Neural progenitor cell (in vitro differentiated cells): ENCODE results near the gene PUM1. TPM values are rescaled to one million over a fixed set of nuclear protein-coding genes. Genes with fewer than 3 reads are reported as not detected.

Experiments used
- DNase-seq: peaks from one replicate; pipeline ENCODE4 v3.0.0-alpha.2; 2016; ENCODE audit warnings: low spot score
- H2AFZ ChIP-seq: fragments of 200-600 bp; sonication (generic); replicated peaks from 2 replicates; pipeline ENCODE4 v1.6.1; 2016; ENCODE audit warnings: antibody characterized with exemption
- H3F3A ChIP-seq: fragments of 200-600 bp; sonication (generic); 2 replicates; pipeline ENCODE4 v1.6.1; 2016; ENCODE audit warnings: antibody characterized with exemption, low read depth
- H3K27ac ChIP-seq: fragments of 200-600 bp; sonication (generic); 2 replicates; pipeline ENCODE4 v1.5.1; 2016; ENCODE audit warnings: mild to moderate bottlenecking
- H3K27me3 ChIP-seq: fragments of 200-600 bp; sonication (generic); 2 replicates; pipeline ENCODE4 v1.6.1; 2016; ENCODE audit warnings: mild to moderate bottlenecking, moderate library complexity
- H3K36me3 ChIP-seq: fragments of 200-600 bp; sonication (generic); 2 replicates; pipeline ENCODE4 v1.5.1; 2016
- H3K4me1 ChIP-seq: fragments of 200-600 bp; sonication (generic); 2 replicates; pipeline ENCODE4 v1.6.1; 2016; ENCODE audit warnings: mixed run types
- H3K4me2 ChIP-seq: fragments of 200-600 bp; sonication (generic); 2 replicates; pipeline ENCODE4 v1.6.1; 2016
- H3K4me3 ChIP-seq: fragments of 200-600 bp; sonication (generic); 2 replicates; pipeline ENCODE4 v1.5.1; 2016
- H3K79me2 ChIP-seq: fragments of 200-600 bp; sonication (generic); 2 replicates; pipeline ENCODE4 v1.6.1; 2016; ENCODE audit warnings: low read depth
- H3K9ac ChIP-seq: fragments of 200-600 bp; sonication (generic); 2 replicates; pipeline ENCODE4 v1.6.1; 2016
- H3K9me3 ChIP-seq: fragments of 200-600 bp; sonication (generic); 2 replicates; pipeline ENCODE4 v1.5.1; 2016; ENCODE audit warnings: low read depth
- H4K20me1 ChIP-seq: fragments of 200-600 bp; sonication (generic); 2 replicates; pipeline ENCODE4 v1.6.1; 2016; ENCODE audit warnings: low read depth
- H3K27ac Mint-ChIP-seq: 3 replicates; pipeline ENCODE4 v1.8.0; 2021; ENCODE audit warnings: mixed read lengths
- H3K27me3 Mint-ChIP-seq: 2 replicates; pipeline ENCODE4 v1.8.0; 2022; ENCODE audit warnings: low read depth, mild to moderate bottlenecking, inconsistent platforms, moderate library complexity, mixed read lengths; ENCODE audit not compliant: insufficient read depth
- H3K36me3 Mint-ChIP-seq: 3 replicates; pipeline ENCODE4 v1.8.0; 2021; ENCODE audit warnings: mixed read lengths
- H3K4me1 Mint-ChIP-seq: 3 replicates; pipeline ENCODE4 v1.8.0; 2021; ENCODE audit warnings: mixed read lengths
- H3K4me3 Mint-ChIP-seq: 3 replicates; pipeline ENCODE4 v1.8.0; 2021; ENCODE audit warnings: mild to moderate bottlenecking, moderate library complexity, mixed read lengths
- H3K9me3 Mint-ChIP-seq: 3 replicates; pipeline ENCODE4 v1.8.0; 2020; ENCODE audit warnings: mixed read lengths
- EZH2 ChIP-seq: fragments of 200-600 bp; sonication (generic); IDR thresholded peaks from 2 replicates; pipeline ENCODE4 v1.6.1; 2017; ENCODE audit warnings: antibody characterized with exemption, mild to moderate bottlenecking, moderate library complexity
- EZH2phosphoT487 ChIP-seq: fragments of 200-600 bp; sonication (generic); IDR thresholded peaks from 2 replicates; pipeline ENCODE4 v1.6.1; 2017; ENCODE audit warnings: antibody characterized with exemption
- total RNA-seq: library from RNA; depleted of rRNA; stranded (reverse); fragments of >200 nt; gene quantifications from 2 replicates; pipeline ENCODE4 v1.2.3, GENCODE V29; 2015; ENCODE audit warnings: low replicate concordance
- TF ChIP-seq, protein P1 (sequence below): fragments of 200-600 bp; sonication (generic); IDR thresholded peaks from 2 replicates; pipeline ENCODE4 v1.5.1; 2017; ENCODE audit warnings: antibody characterized with exemption, mild to moderate bottlenecking

Gene PUM1
- total RNA-seq, 1 donor from 2014 or later: 130 TPM

DNA sequence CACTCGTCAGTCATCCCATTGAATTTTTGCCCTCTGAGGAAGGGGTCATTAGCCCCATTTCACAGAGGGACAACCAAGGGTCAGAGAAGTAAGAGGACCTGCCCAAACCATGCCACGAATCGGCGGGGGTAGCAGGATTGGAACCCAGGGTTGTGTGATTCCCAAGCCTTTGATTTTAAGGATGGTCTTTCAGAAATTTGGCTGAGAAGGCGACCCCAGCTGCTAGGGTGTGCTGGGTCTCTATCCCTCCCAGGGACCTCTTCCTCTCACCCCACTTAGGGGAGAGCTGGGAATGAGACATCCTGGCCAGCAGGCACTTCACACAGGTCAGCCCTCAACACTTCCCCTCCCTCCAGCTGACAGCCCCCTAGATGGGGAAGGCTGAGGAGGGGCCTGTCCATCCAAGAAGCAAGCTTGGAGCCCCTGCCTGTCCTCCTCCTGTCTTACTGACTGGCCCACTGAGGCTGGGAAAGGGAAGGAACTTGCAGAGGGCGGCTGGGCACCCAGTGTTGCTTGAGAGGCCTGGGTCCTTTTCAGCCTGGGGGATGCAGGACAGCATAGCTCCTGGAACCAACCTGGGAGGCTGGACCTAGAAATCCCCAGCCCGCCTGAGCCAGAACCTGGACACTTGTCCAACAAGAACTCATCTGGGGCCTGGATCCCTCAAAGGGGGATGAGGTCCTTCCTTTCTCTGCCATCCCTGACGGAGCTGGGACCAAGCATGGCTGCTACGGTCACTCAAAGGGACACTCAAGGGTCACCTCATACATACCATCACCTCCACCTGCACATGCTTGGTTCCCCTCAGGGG lies 158.7 kb downstream of the PUM1 start:
- peaks cover 40% of the 10 kb centered on the region for H3K4me1 ChIP-seq
- H3K4me3 ChIP-seq: peak overlapping the region; percentile 85
- H3K79me2 ChIP-seq: peaks cover 41% of the 10 kb centered on the region
- Mint-ChIP-seq H3K4me3 (peak overlapping the region; percentile 97), H3K9me3 (no peaks in the 10 kb centered on the region), H3K36me3 (no peaks in the 10 kb centered on the region), H3K27me3 (peaks cover 24% of the 10 kb centered on the region), H3K4me1 (peaks cover 61% of the 10 kb centered on the region), H3K27ac (peak overlapping the region; percentile 93)
- no peaks in the 10 kb centered on the region for H3K36me3 ChIP-seq
- H3K4me2 ChIP-seq: peak overlapping the region; percentile 99
- TF ChIP-seq EZH2phosphoT487: no peak
- TF ChIP-seq, protein P1, sequence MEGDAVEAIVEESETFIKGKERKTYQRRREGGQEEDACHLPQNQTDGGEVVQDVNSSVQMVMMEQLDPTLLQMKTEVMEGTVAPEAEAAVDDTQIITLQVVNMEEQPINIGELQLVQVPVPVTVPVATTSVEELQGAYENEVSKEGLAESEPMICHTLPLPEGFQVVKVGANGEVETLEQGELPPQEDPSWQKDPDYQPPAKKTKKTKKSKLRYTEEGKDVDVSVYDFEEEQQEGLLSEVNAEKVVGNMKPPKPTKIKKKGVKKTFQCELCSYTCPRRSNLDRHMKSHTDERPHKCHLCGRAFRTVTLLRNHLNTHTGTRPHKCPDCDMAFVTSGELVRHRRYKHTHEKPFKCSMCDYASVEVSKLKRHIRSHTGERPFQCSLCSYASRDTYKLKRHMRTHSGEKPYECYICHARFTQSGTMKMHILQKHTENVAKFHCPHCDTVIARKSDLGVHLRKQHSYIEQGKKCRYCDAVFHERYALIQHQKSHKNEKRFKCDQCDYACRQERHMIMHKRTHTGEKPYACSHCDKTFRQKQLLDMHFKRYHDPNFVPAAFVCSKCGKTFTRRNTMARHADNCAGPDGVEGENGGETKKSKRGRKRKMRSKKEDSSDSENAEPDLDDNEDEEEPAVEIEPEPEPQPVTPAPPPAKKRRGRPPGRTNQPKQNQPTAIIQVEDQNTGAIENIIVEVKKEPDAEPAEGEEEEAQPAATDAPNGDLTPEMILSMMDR: no peak
- TF ChIP-seq EZH2: no peak
- DNase-seq: no peak
- peaks cover 46% of the 10 kb centered on the region for H3F3A ChIP-seq
- H2AFZ ChIP-seq: no peak overlapping the region
- peaks cover 58% of the 10 kb centered on the region for H4K20me1 ChIP-seq
- H3K27ac ChIP-seq: no peak overlapping the region
- H3K27me3 ChIP-seq: peaks cover 13% of the 10 kb centered on the region
- H3K9ac ChIP-seq: no peak overlapping the region
- no peaks in the 10 kb centered on the region for H3K9me3 ChIP-seq

GRCh38 chr1:30905916-30906620 lies 159.4 kb downstream of the PUM1 start:
- Histone ChIP-seq H3K79me2 (peaks cover 41% of the 10 kb centered on the region), H3K4me3 (no peak overlapping the region), H3K27me3 (peaks cover 13% of the 10 kb centered on the region), H2AFZ (no peak overlapping the region), H3K4me2 (peak overlapping the region; percentile 42), H3K4me1 (peaks cover 38% of the 10 kb centered on the region), H3K36me3 (no peaks in the 10 kb centered on the region), H3K9me3 (no peaks in the 10 kb centered on the region), H3K9ac (no peak overlapping the region), H4K20me1 (peaks cover 65% of the 10 kb centered on the region), H3K27ac (no peak overlapping the region), H3F3A (peaks cover 46% of the 10 kb centered on the region)
- DNase-seq: no peak
- H3K4me1 Mint-ChIP-seq: peaks cover 61% of the 10 kb centered on the region
- peak overlapping the region; percentile 66 for H3K4me3 Mint-ChIP-seq
- H3K27ac Mint-ChIP-seq: peak overlapping the region; percentile 72
- H3K36me3 Mint-ChIP-seq: no peaks in the 10 kb centered on the region
- no peaks in the 10 kb centered on the region for H3K9me3 Mint-ChIP-seq
- TF ChIP-seq EZH2 (no peak), EZH2phosphoT487 (no peak)
- TF ChIP-seq, protein P1: no peak
- H3K27me3 Mint-ChIP-seq: peaks cover 20% of the 10 kb centered on the region

GRCh38 chr1:30905403-30905802 lies 160.1 kb downstream of the PUM1 start:
- Histone ChIP-seq H3K4me1 (peaks cover 36% of the 10 kb centered on the region), H3F3A (peaks cover 46% of the 10 kb centered on the region), H3K9me3 (no peaks in the 10 kb centered on the region), H4K20me1 (peaks cover 68% of the 10 kb centered on the region), H3K4me2 (peak overlapping the region; percentile 42), H3K9ac (no peak overlapping the region), H2AFZ (no peak overlapping the region), H3K36me3 (no peaks in the 10 kb centered on the region), H3K79me2 (peaks cover 41% of the 10 kb centered on the region), H3K27ac (no peak overlapping the region), H3K27me3 (peaks cover 13% of the 10 kb centered on the region), H3K4me3 (no peak overlapping the region)
- TF ChIP-seq, protein P1: no peak
- TF ChIP-seq EZH2: no peak
- TF ChIP-seq EZH2phosphoT487: no peak
- Mint-ChIP-seq H3K9me3 (no peaks in the 10 kb centered on the region), H3K27ac (peak overlapping the region; percentile 72), H3K4me3 (peak overlapping the region; percentile 66), H3K27me3 (peaks cover 14% of the 10 kb centered on the region), H3K4me1 (peaks cover 54% of the 10 kb centered on the region), H3K36me3 (no peaks in the 10 kb centered on the region)
- no peak for DNase-seq
